Erythroblast (primary cell): ENCODE data around the gene PDIA5.

Experiments used
- GATA1 ChIP-seq: IDR thresholded peaks from 2 replicates; pipeline ENCODE4 v1.6.1; 2011; ENCODE audit warnings: low read depth, mild to moderate bottlenecking, control low read depth, low read length, moderate library complexity
- POLR2A ChIP-seq: IDR thresholded peaks from 2 replicates; pipeline ENCODE4 v1.6.1; 2011; ENCODE audit warnings: mild to moderate bottlenecking, low read length

DNA sequence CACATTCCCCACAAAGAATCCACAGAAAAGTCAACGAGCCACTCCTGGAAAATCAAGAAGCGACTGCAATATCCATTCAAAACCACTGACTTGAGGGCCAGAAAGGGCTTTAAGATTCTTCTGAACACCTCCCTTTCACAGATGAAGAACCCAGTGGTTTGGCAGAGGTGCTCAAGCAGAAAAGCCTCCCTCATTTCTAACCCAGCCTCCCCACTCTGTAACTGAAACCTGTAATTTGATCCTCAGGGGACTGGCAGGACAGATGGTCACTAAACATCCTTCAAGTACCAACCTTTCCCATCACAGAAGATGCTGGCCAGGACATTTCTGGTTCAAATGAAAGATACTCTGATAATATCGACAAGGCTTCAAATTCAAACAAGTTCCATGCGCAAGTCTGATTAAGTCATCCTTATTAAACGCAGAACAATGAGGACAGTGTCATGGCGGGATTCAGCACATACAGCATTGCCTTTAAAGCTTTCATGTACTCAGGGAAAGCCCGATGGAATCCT is 44.8 kb upstream of the PDIA5 start:
- TF ChIP-seq POLR2A (no peak), GATA1 (no peak)
